ENCODE measurements around the gene FERMT2.

FERMT2 gene

GRCh38 chr14:52900731-52901130 lies 50.1 kb downstream of the FERMT2 start:
- Mint-ChIP-seq H3K27ac (no peak overlapping the region), H3K4me1 (ENCODE audit: low read depth) (no peaks in the 10 kb centered on the region), H3K4me3 (no peak overlapping the region), H3K27me3 (peaks cover 3% of the 10 kb centered on the region), H3K9me3 (no peaks in the 10 kb centered on the region), H3K36me3 (ENCODE audit: low read depth) (no peaks in the 10 kb centered on the region)

DNA sequence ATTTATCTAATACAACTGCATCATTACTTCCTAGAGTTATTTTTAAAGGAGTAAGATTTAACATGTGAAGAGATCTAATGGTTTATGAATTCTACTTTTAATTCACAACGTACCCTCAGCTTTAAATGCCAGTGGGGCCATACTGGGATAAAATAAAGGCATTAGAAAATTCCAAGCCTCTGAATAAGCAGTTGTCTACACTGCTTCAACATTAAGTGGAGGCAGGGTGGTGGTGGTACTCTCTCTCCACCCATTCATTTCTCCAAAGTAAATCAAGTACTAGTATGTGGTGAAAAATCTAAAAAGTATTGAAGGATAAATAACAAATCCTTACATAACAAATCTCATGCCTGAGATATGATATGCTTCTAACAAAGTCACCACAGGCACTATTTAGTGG lies 52.4 kb downstream of the FERMT2 start:
- Mint-ChIP-seq H3K4me1 (ENCODE audit: low read depth) (peaks cover 6% of the 10 kb centered on the region), H3K36me3 (ENCODE audit: low read depth) (no peaks in the 10 kb centered on the region), H3K4me3 (no peak overlapping the region), H3K27me3 (peaks cover under 1% of the 10 kb centered on the region), H3K27ac (no peak overlapping the region), H3K9me3 (no peaks in the 10 kb centered on the region)

GRCh38 chr14:52895000-52895399 lies 55.9 kb downstream of the FERMT2 start:
- Mint-ChIP-seq H3K27me3 (no peaks in the 10 kb centered on the region), H3K27ac (no peak overlapping the region), H3K9me3 (no peaks in the 10 kb centered on the region), H3K4me1 (ENCODE audit: low read depth) (peaks cover 6% of the 10 kb centered on the region), H3K4me3 (no peak overlapping the region), H3K36me3 (ENCODE audit: low read depth) (no peaks in the 10 kb centered on the region)

DNA sequence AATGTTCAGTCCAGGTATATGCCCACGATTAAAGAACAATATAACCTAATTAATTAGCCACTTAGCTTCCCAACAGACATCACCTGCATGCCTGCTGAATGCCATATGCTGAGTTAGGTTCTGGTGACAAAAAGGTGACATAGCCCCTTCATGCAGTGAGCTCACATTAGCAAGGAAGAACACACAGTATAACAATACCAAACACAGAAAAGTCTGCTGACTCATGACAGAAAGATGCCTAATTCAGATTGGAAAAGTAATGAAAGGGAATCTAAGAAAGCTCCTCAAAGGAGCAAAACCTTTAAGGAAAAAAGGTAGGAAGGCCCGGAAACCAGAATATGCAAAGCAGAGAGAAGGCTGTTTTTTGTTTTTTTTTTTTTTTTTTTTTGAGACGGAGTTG lies 59.0 kb downstream of the FERMT2 start:
- Mint-ChIP-seq H3K9me3 (no peaks in the 10 kb centered on the region), H3K4me1 (ENCODE audit: low read depth) (peaks cover 6% of the 10 kb centered on the region), H3K36me3 (ENCODE audit: low read depth) (no peaks in the 10 kb centered on the region), H3K27me3 (no peaks in the 10 kb centered on the region), H3K4me3 (no peak overlapping the region), H3K27ac (no peak overlapping the region)

DNA sequence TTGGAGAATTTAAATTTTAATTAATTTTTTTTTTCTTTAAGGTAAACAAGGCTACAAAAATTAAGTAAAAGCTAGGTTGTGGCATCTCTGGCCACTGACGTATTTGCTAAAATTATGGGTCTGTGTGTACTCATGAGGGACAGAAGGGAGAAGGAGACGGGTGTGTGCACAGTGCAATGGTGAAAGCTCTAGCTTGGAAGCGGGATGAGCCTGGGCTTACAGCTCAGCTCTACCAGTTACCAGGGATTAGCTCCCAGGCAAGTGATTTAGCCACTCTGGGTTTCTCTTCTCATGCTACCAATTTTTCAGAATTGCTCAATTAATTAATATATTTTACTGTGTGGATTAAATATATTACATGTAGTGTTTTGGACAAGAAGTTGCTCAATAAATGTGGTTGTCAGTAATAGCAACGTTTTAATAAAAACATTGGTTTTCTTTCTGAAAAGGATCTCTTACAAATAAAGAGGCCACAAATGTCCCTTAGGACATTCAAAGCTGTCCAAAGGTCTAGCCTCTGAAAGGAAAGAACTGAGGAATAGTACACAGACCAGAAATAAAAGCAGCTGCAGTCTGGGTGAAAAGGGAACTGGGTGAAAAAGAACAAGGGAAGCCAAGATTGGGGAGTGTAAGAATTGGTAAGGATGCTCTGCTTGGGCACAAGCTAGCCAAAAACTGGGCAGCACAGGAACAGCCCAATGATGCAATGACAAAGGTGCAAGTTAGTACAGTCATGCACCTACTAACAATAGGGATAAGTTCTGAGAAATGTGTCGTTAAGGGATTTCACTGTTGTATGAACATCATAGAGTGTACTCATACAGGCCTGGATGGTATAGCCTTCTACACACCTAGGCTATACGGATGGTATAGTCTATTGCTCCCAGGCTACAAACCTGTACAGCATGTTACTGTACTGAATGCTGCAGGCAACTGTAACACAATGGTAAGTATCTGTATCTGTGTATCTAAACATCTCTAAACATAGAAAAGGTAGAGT lies 61.7 kb downstream of the FERMT2 start:
- no peaks in the 10 kb centered on the region for H3K4me1 Mint-ChIP-seq (ENCODE audit: low read depth)
- no peak overlapping the region for H3K4me3 Mint-ChIP-seq
- no peaks in the 10 kb centered on the region for H3K9me3 Mint-ChIP-seq
- H3K36me3 Mint-ChIP-seq (ENCODE audit: low read depth), result no peaks in the 10 kb centered on the region
- no peaks in the 10 kb centered on the region for H3K27me3 Mint-ChIP-seq
- no peak overlapping the region for H3K27ac Mint-ChIP-seq

GRCh38 chr14:52888159-52888558 lies 62.7 kb downstream of the FERMT2 start:
- no peaks in the 10 kb centered on the region for H3K9me3 Mint-ChIP-seq
- no peak overlapping the region for H3K4me3 Mint-ChIP-seq
- H3K27ac Mint-ChIP-seq, result no peak overlapping the region
- H3K27me3 Mint-ChIP-seq, result no peaks in the 10 kb centered on the region
- no peaks in the 10 kb centered on the region for H3K4me1 Mint-ChIP-seq (ENCODE audit: low read depth)
- no peaks in the 10 kb centered on the region for H3K36me3 Mint-ChIP-seq (ENCODE audit: low read depth)

GRCh38 chr14:52885230-52885629 lies 65.6 kb downstream of the FERMT2 start:
- no peaks in the 10 kb centered on the region for H3K9me3 Mint-ChIP-seq
- H3K27me3 Mint-ChIP-seq, result no peaks in the 10 kb centered on the region
- H3K4me3 Mint-ChIP-seq, result no peak overlapping the region
- no peaks in the 10 kb centered on the region for H3K36me3 Mint-ChIP-seq (ENCODE audit: low read depth)
- no peak overlapping the region for H3K27ac Mint-ChIP-seq
- H3K4me1 Mint-ChIP-seq (ENCODE audit: low read depth), result no peaks in the 10 kb centered on the region

GRCh38 chr14:52883658-52884057 lies 67.2 kb downstream of the FERMT2 start:
- H3K9me3 Mint-ChIP-seq, result no peaks in the 10 kb centered on the region
- no peaks in the 10 kb centered on the region for H3K27me3 Mint-ChIP-seq
- no peak overlapping the region for H3K4me3 Mint-ChIP-seq
- H3K36me3 Mint-ChIP-seq (ENCODE audit: low read depth), result no peaks in the 10 kb centered on the region
- no peak overlapping the region for H3K27ac Mint-ChIP-seq
- no peaks in the 10 kb centered on the region for H3K4me1 Mint-ChIP-seq (ENCODE audit: low read depth)

GRCh38 chr14:52882824-52883223 lies 68.0 kb downstream of the FERMT2 start:
- Mint-ChIP-seq H3K4me3 (no peak overlapping the region), H3K9me3 (no peaks in the 10 kb centered on the region), H3K4me1 (ENCODE audit: low read depth) (no peaks in the 10 kb centered on the region), H3K27me3 (no peaks in the 10 kb centered on the region), H3K36me3 (ENCODE audit: low read depth) (no peaks in the 10 kb centered on the region), H3K27ac (no peak overlapping the region)

GRCh38 chr14:52879958-52880357 lies 70.9 kb downstream of the FERMT2 start:
- Mint-ChIP-seq H3K4me1 (ENCODE audit: low read depth) (no peaks in the 10 kb centered on the region), H3K9me3 (no peaks in the 10 kb centered on the region), H3K27ac (no peak overlapping the region), H3K4me3 (no peak overlapping the region), H3K36me3 (ENCODE audit: low read depth) (no peaks in the 10 kb centered on the region), H3K27me3 (no peaks in the 10 kb centered on the region)

- Mint-ChIP-seq H3K9me3 (no peaks in the 10 kb centered on the region), H3K4me3 (no peak overlapping the region), H3K36me3 (ENCODE audit: low read depth) (no peaks in the 10 kb centered on the region), H3K4me1 (ENCODE audit: low read depth) (no peaks in the 10 kb centered on the region), H3K27me3 (no peaks in the 10 kb centered on the region), H3K27ac (no peak overlapping the region)
Measured at GRCh38 chr14:52878946-52879345, 71.9 kb downstream of the FERMT2 start.

GRCh38 chr14:52878469-52878868 lies 72.4 kb downstream of the FERMT2 start:
- no peaks in the 10 kb centered on the region for H3K4me1 Mint-ChIP-seq (ENCODE audit: low read depth)
- no peaks in the 10 kb centered on the region for H3K9me3 Mint-ChIP-seq
- no peak overlapping the region for H3K27ac Mint-ChIP-seq
- H3K27me3 Mint-ChIP-seq, result no peaks in the 10 kb centered on the region
- no peaks in the 10 kb centered on the region for H3K36me3 Mint-ChIP-seq (ENCODE audit: low read depth)
- H3K4me3 Mint-ChIP-seq, result no peak overlapping the region

- H3K36me3 Mint-ChIP-seq (ENCODE audit: low read depth), result no peaks in the 10 kb centered on the region
- H3K4me3 Mint-ChIP-seq, result no peak overlapping the region
- no peaks in the 10 kb centered on the region for H3K4me1 Mint-ChIP-seq (ENCODE audit: low read depth)
- H3K9me3 Mint-ChIP-seq, result no peaks in the 10 kb centered on the region
- no peak overlapping the region for H3K27ac Mint-ChIP-seq
- no peaks in the 10 kb centered on the region for H3K27me3 Mint-ChIP-seq
Measured at GRCh38 chr14:52877628-52878027, 73.2 kb downstream of the FERMT2 start.

GRCh38 chr14:52876806-52877205 lies 74.0 kb downstream of the FERMT2 start:
- Mint-ChIP-seq H3K9me3 (no peaks in the 10 kb centered on the region), H3K4me3 (no peak overlapping the region), H3K27ac (no peak overlapping the region), H3K27me3 (no peaks in the 10 kb centered on the region), H3K4me1 (ENCODE audit: low read depth) (no peaks in the 10 kb centered on the region), H3K36me3 (ENCODE audit: low read depth) (no peaks in the 10 kb centered on the region)

GRCh38 chr14:52876311-52876710 lies 74.5 kb downstream of the FERMT2 start:
- Mint-ChIP-seq H3K27ac (no peak overlapping the region), H3K4me1 (ENCODE audit: low read depth) (no peaks in the 10 kb centered on the region), H3K9me3 (no peaks in the 10 kb centered on the region), H3K4me3 (no peak overlapping the region), H3K27me3 (no peaks in the 10 kb centered on the region), H3K36me3 (ENCODE audit: low read depth) (no peaks in the 10 kb centered on the region)

GRCh38 chr14:52875707-52876106 lies 75.1 kb downstream of the FERMT2 start:
- H3K9me3 Mint-ChIP-seq, result no peaks in the 10 kb centered on the region
- H3K4me3 Mint-ChIP-seq, result no peak overlapping the region
- H3K27ac Mint-ChIP-seq, result no peak overlapping the region
- no peaks in the 10 kb centered on the region for H3K4me1 Mint-ChIP-seq (ENCODE audit: low read depth)
- no peaks in the 10 kb centered on the region for H3K36me3 Mint-ChIP-seq (ENCODE audit: low read depth)
- no peaks in the 10 kb centered on the region for H3K27me3 Mint-ChIP-seq
